Activated naive CD8-positive, alpha-beta T cell treated with anti-CD3 and anti-CD28 coated beads, Interleukin-2, amount 10 ng/mL, durations not matched to agents 7 days and 5 days (primary cell): ENCODE results near the gene EFL1. TPM values are rescaled to one million over a fixed set of nuclear protein-coding genes. Genes with fewer than 3 reads are reported as not detected.
"Not testable (repeated sequence)": the region's sequence is repeated elsewhere in the genome, so short reads cannot be mapped to it uniquely, and the experiment has no call there.

Experiments
- ATAC-seq: fragments of 150-1000 bp; cut with Tn5 transposase; one replicate; pipeline ENCODE4 v1.10.0; 2021; ENCODE audit warnings: low read depth, moderate library complexity
- POLR2A ChIA-PET: fragments of 350-600 bp; sonication (Branson Sonifier 250); formaldehyde crosslinking; loops from one replicate; lab custom pipeline; 2021; ENCODE audit warnings: antibody characterized with exemption; lab: Charles Lee
- DNase-seq: peaks from one replicate; pipeline ENCODE4 v3.0.0; 2021
- H3K27ac Mint-ChIP-seq: one replicate; pipeline ENCODE4 v1.8.0; 2022; ENCODE audit warnings: mild to moderate bottlenecking, mixed read lengths
- H3K27me3 Mint-ChIP-seq: one replicate; pipeline ENCODE4 v1.8.0; 2022; ENCODE audit warnings: mild to moderate bottlenecking, moderate library complexity, mixed read lengths
- H3K36me3 Mint-ChIP-seq: one replicate; pipeline ENCODE4 v1.8.0; 2021; ENCODE audit warnings: mild to moderate bottlenecking, mixed read lengths
- H3K4me1 Mint-ChIP-seq: one replicate; pipeline ENCODE4 v1.8.0; 2021; ENCODE audit warnings: mixed read lengths
- H3K4me3 Mint-ChIP-seq: one replicate; pipeline ENCODE4 v1.8.0; 2022; ENCODE audit warnings: mild to moderate bottlenecking, moderate library complexity, mixed read lengths
- H3K9me3 Mint-ChIP-seq: one replicate; pipeline ENCODE4 v1.8.0; 2021; ENCODE audit warnings: mixed read lengths
- total RNA-seq, 2 experiments: library from RNA; stranded (reverse); gene quantifications; one replicate each; pipeline ENCODE4 v1.2.3, GENCODE V29; 2021

Gene EFL1
- total RNA-seq, 2 experiments from 2014 or later = 24.2 to 26.4 TPM

DNA sequence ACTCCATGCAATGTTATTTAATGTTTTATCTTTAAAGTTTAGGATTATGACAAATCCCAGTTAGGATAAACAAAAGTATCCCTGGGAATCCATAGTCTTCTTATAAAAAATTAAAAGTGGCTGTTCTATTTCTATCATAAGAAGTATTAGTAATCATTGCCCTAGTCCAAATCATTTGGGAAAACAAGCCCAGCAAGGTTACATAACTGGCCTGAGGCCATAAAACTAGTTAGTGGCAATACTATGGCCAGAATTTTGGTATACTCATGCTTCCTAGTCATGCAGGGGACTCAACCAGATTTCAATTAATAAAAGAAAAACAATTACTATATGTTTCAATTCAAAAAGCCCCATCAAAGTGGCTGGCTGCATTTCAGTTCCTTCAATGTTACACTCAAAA, 50.3 kb downstream of the EFL1 start:
- H3K27me3 Mint-ChIP-seq, H3K4me3 Mint-ChIP-seq, H3K4me1 Mint-ChIP-seq, ATAC-seq, H3K27ac Mint-ChIP-seq, POLR2A ChIA-PET, DNase-seq, H3K9me3 Mint-ChIP-seq: not testable (repeated sequence)
- H3K36me3 Mint-ChIP-seq = peaks cover 17% of the 10 kb centered on the region

DNA sequence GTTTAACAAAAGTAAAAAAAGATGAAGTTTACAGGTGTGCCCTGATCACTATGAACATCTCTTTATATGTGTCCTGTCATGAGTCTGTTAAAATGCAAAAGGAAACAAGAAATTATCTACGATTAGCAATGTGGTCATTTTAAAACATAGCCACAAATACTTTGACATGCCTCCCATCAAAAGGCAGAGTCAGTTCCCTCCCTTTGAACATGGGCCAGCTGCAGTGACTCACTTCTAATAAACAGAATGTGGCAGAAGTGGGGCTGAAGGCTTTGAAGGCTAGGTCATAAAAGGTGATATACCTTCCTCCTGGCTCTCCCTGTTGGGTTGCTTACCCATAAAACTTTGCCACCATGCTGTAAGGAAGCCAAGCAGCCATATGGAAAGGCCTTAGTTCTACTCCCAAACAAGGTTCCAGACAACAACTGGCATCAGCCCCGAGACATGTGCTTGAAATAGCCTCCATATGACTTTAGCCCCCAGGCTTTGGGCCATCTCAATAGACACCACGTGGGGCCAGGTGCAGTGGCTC, 52.4 kb downstream of the EFL1 start:
- H3K9me3 Mint-ChIP-seq, H3K27ac Mint-ChIP-seq, H3K4me1 Mint-ChIP-seq, DNase-seq, H3K4me3 Mint-ChIP-seq, H3K27me3 Mint-ChIP-seq, POLR2A ChIA-PET, ATAC-seq: not testable (repeated sequence)
- peaks cover 22% of the 10 kb centered on the region for H3K36me3 Mint-ChIP-seq

DNA sequence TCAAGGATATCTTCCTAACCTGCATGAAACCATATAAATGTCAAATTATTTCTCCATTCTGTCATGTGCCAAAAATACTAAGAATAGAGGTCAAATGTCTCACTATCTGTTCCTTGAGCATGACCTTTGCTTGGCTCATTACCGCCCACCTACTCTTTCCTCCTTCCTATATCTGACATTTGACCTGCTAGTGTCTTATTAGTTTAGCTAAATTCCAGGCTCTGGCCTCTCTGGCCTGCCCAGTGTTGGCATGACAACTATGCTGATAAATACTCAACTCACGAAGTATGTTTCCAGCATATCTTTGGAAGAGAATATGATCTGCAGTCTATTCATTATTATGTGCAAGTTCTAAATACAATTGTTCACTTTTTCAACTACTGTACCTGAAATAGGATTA, 58.0 kb downstream of the EFL1 start:
- ATAC-seq, POLR2A ChIA-PET, H3K4me1 Mint-ChIP-seq, H3K9me3 Mint-ChIP-seq, H3K27ac Mint-ChIP-seq, H3K4me3 Mint-ChIP-seq, H3K27me3 Mint-ChIP-seq, DNase-seq: not testable (repeated sequence)
- peaks cover 17% of the 10 kb centered on the region for H3K36me3 Mint-ChIP-seq

DNA sequence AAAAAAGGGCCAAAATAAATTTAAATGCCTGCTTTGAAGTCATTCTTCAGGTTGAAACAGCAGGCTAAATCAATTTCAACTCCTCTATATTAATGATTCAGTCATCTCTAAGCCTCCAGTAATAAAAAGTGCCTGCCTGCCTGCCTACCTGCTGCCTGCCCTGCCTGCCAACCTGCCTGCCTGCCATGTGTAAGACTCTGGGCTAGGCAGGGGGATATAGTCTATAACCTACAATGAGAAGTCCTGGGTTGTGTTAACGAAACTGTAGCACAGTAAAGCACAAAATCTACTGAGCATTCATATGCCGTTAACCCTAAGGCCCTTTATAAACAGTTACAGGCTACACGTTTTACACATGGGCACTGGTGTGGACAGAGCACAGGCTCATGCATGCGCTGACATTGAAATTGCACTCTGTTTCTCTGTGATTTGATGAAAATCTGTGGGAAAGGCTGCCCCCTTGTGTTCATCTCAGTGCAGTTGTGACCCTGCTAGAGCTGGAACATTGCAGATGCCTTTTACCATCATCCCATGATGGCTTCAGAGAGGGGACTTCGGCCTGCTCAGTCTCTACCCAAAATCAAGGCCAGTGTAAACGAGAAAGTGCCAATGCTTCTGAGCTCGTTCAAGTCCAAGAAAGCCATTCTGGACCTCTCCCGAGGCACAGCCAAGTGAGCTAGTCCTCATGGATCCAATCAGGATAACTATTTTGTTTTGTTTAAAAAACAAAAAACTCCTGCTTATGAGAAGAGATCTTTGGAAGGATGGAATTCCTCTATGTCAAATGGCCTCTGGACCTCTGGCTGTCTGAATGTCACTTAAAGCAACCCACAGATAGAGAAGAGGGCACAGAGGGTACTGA, 64.6 kb downstream of the EFL1 start:
- ATAC-seq = peak; percentile 82
- Mint-ChIP-seq H3K27ac (no peak overlapping the region), H3K4me3 (no peak overlapping the region), H3K27me3 (no peaks in the 10 kb centered on the region), H3K4me1 (no peaks in the 10 kb centered on the region), H3K36me3 (peaks cover 2% of the 10 kb centered on the region), H3K9me3 (no peaks in the 10 kb centered on the region)
- POLR2A ChIA-PET = no interaction called here
- DNase-seq = peak; percentile 41

DNA sequence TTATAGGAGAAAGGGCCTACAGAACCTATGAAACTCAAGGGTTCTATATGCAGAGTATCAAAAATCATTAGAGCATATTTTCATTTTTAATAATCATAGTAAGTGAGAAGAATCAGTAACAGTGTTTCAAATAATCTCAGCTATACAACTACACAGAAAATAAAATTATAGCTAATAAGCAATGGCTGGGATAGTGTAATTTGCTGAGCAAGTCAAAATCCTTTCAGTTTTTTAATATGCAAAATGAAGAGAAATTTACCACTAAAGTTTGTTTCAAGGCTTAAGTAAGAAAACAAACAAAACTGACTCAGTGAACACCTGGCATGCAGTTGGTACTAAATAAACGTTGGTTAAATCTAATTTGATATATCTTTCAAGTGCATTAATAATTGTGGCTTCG, 66.2 kb downstream of the EFL1 start:
- DNase-seq (no peak), ATAC-seq (no peak)
- Mint-ChIP-seq H3K9me3 (no peaks in the 10 kb centered on the region), H3K27ac (no peak overlapping the region), H3K27me3 (no peaks in the 10 kb centered on the region), H3K4me1 (peaks cover 3% of the 10 kb centered on the region), H3K36me3 (no peaks in the 10 kb centered on the region), H3K4me3 (no peak overlapping the region)
- POLR2A ChIA-PET = no interaction called here

DNA sequence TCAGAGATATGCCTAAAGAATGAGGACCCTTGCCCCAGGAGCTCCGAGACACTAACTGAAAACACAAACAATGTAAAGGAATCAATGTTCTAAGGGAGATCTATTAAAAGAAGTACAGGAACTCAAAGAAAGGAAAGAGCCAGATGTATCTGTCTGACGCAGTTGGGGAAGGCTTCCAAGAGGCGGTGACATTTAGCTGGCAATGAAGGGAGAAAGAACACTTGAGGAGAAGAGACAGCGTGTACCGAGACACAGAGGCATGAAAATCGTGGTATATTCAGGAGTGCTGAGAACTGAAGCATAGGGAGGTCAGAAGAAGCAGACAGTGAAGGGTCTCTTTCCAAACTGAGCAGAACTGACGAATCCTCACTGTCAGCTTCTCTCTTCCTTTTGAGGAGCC, 66.7 kb downstream of the EFL1 start:
- H3K36me3 Mint-ChIP-seq, POLR2A ChIA-PET, H3K27ac Mint-ChIP-seq, H3K9me3 Mint-ChIP-seq, H3K4me1 Mint-ChIP-seq, H3K4me3 Mint-ChIP-seq, DNase-seq, H3K27me3 Mint-ChIP-seq, ATAC-seq: not testable (repeated sequence)

DNA sequence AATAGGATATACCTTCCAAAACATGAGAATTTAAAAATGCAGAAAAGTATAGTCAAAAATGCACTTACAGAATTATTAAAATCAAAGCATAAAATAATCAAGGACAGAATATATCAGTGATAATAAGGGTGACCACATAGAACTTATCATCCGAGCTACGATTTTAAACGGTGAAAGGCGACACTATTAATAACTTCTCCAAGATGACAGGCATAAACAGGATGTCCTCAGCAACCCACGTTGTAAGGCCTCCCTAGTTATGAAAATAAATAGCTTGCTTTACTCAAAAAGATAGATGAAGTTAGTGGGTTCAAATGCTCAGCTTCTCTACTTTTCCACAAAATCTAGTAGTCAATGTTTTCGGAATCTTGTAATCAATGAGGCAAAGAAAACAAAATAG, 68.0 kb downstream of the EFL1 start:
- ATAC-seq, POLR2A ChIA-PET: not testable (repeated sequence)

DNA sequence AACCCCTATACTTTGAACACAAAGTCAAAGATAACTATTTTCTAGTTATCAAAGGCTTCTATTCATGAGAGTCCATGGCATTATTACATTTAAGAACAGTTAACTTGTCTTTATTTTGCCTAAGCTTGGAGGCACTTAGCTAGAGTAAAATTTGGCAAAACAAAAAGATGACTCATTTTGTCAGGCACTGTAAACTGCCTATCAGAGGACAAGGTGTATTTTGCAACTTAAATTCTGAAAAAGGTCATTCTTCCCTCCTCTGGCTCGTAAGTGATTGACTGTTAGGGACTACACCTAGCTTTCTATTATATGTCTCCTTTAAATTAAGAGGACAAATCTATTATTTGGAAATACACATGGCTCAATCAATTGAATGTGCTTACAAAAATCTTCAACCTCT, 69.1 kb downstream of the EFL1 start:
- POLR2A ChIA-PET, ATAC-seq, H3K27ac Mint-ChIP-seq, H3K36me3 Mint-ChIP-seq, H3K4me3 Mint-ChIP-seq, H3K4me1 Mint-ChIP-seq, DNase-seq, H3K27me3 Mint-ChIP-seq, H3K9me3 Mint-ChIP-seq: not testable (repeated sequence)

More for the DNA sequence above, 68.0 kb downstream of the EFL1 start:
- H3K27me3 Mint-ChIP-seq, H3K27ac Mint-ChIP-seq, H3K9me3 Mint-ChIP-seq, H3K4me3 Mint-ChIP-seq, H3K4me1 Mint-ChIP-seq, H3K36me3 Mint-ChIP-seq, DNase-seq: not testable (repeated sequence)

DNA sequence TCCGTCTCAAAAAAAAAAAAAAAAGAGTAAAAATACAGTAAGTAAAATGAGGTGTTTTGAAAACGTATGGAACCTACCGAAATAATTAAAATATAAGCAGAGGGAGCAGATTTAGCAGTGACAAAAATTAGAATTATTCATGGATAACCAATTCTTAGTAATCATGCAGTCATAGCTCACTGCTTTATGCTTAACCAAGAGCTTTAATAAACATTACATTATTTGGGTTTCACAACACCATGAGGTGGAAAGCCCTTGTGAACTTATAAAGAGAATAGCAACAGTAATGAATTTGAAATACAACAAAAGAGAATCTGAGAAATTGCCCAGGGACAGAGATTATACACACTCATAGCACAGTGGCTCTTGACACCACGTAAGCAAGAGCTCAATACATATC, 70.1 kb downstream of the EFL1 start:
- not testable (repeated sequence) for H3K27ac Mint-ChIP-seq, H3K4me3 Mint-ChIP-seq, ATAC-seq, H3K4me1 Mint-ChIP-seq, H3K36me3 Mint-ChIP-seq, H3K9me3 Mint-ChIP-seq, DNase-seq, H3K27me3 Mint-ChIP-seq
- POLR2A ChIA-PET = interaction anchor here (0.7 kb wide), 1 partner anchor 11 kb away, joined by 5 read pairs; no protein-coding TSS in a partner anchor

DNA sequence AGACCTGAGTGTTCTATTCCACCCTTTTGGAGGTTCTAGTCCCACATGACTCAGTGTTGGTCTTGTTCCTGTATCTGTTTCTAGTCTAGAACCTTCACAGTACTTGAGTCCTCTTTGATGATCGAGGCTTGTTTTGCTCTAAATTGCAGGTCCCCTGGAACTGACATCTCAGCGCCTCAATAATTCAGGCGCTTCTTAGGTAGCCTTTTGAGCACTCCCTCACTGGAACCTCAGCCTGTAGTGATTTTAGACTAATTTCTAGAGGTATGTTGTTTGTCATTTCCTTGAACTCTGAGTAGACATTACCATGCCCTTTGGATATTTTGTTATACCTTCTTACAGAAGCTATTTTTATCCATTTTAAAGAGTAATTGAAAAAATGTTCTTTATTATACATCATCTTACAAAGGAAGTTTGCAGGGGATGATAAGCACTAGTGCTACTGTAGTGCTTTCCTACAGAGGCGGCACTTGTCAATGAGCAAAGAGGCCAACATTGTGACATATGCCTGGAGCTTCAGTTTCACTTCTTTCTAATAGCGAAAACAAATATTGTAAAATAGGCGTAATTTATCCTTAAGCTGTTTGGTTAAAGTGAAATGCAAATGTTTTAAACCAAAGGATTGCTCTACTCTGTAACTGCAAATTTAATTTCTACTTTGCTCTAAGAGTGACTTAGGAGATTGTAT, 75.7 kb downstream of the EFL1 start:
- Mint-ChIP-seq H3K27me3 (no peaks in the 10 kb centered on the region), H3K4me1 (peaks cover 2% of the 10 kb centered on the region), H3K36me3 (peaks cover 5% of the 10 kb centered on the region), H3K27ac (no peak overlapping the region), H3K9me3 (no peaks in the 10 kb centered on the region), H3K4me3 (no peak overlapping the region)
- POLR2A ChIA-PET = no interaction called here
- ATAC-seq (no peak), DNase-seq (no peak)

DNA sequence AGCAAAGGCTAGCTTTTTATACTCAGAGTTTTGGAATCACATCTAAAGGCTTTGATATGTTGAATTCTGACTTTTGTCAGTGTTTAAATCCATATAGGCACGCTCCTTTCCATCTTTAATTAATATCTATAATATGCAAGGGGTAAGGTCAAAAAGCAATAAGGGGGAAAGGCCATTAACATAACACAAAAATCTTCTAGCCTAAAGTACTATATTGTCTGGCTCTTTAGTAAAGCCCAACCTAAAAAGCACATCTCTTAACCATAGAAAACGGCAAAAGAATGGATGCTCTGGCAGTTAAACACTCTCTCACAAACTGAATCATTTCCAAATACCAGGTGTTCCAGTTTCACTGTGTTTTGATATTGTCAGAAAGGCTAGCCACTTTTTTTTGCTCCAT, 76.4 kb downstream of the EFL1 start:
- Mint-ChIP-seq H3K9me3 (no peaks in the 10 kb centered on the region), H3K27me3 (no peaks in the 10 kb centered on the region), H3K27ac (no peak overlapping the region), H3K4me3 (no peak overlapping the region), H3K36me3 (peaks cover 5% of the 10 kb centered on the region), H3K4me1 (no peaks in the 10 kb centered on the region)
- POLR2A ChIA-PET = no interaction called here
- ATAC-seq (no peak), DNase-seq (no peak)

DNA sequence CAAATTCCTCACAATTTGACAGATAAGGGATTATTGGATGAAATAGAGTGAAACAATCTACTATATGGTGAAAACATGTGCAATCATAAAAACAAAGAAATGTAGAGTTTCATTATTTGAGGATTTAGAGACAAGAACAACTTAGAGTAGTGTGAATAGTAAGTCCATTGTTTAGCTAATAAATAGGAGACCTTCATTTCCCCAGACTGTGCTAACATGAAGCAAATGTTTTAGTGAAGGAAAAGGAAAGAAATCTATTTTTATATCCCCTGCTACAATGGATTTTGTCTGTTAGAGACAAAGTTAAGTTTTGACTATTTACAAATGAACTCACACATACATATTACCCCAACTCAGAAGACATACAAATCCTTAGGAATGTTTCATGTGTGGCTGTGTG, 77.8 kb downstream of the EFL1 start:
- ATAC-seq (no peak), DNase-seq (no peak)
- Mint-ChIP-seq H3K27ac (no peak overlapping the region), H3K4me3 (no peak overlapping the region), H3K27me3 (no peaks in the 10 kb centered on the region), H3K36me3 (peaks cover 4% of the 10 kb centered on the region), H3K9me3 (no peaks in the 10 kb centered on the region), H3K4me1 (no peaks in the 10 kb centered on the region)
- POLR2A ChIA-PET = no interaction called here

DNA sequence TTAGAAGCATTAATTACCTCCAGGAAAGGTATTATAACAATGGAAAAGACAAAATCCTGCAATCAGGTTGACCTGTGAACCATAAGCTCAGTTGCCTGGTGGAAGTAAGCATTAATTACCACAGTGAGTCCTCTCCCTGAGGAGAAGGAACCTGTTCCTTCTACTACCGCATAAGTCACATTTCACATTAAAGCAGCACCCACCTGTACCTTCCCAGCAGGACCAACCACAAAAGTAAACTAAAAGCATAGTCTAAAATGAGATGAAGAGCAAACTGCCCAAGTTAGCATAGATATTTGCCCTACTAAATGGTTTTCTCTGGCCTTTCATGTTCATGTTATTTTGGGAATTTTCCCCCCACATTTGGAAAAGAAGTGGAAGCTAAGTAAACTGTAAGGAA, 78.2 kb downstream of the EFL1 start:
- H3K27ac Mint-ChIP-seq = no peak overlapping the region

More for the DNA sequence above, 78.2 kb downstream of the EFL1 start:
- H3K36me3 Mint-ChIP-seq = peaks cover 5% of the 10 kb centered on the region
- ATAC-seq = no peak
- no peaks in the 10 kb centered on the region for H3K27me3 Mint-ChIP-seq
- no peaks in the 10 kb centered on the region for H3K9me3 Mint-ChIP-seq
- H3K4me3 Mint-ChIP-seq = no peak overlapping the region
- no peaks in the 10 kb centered on the region for H3K4me1 Mint-ChIP-seq
- no peak for DNase-seq
- POLR2A ChIA-PET = no interaction called here
